Neural crest cell (in vitro differentiated cells): Measurements from ENCODE around the gene RSBN1L. TPM values are rescaled to one million over a fixed set of nuclear protein-coding genes. Genes with fewer than 3 reads are reported as not detected.

Experiments
- DNase-seq: peaks from one replicate; pipeline ENCODE4 v3.0.0; 2021; ENCODE audit warnings: low read depth, mixed read lengths, low spot score
- H3K27ac Mint-ChIP-seq: one replicate; pipeline ENCODE4 v1.8.0; 2021; ENCODE audit warnings: mild to moderate bottlenecking, mixed read lengths; ENCODE audit not compliant: unreplicated experiment
- H3K27me3 Mint-ChIP-seq: 2 replicates; pipeline ENCODE4 v1.8.0; 2021; ENCODE audit warnings: low read depth, mild to moderate bottlenecking, mixed read lengths
- H3K36me3 Mint-ChIP-seq: 2 replicates; pipeline ENCODE4 v1.8.0; 2021; ENCODE audit warnings: low read depth, mild to moderate bottlenecking, mixed read lengths
- H3K4me1 Mint-ChIP-seq: 2 replicates; pipeline ENCODE4 v1.8.0; 2021; ENCODE audit warnings: mixed read lengths
- H3K4me3 Mint-ChIP-seq: one replicate; pipeline ENCODE4 v1.8.0; 2021; ENCODE audit warnings: mild to moderate bottlenecking, mixed read lengths
- H3K9me3 Mint-ChIP-seq: 2 replicates; pipeline ENCODE4 v1.8.0; 2021; ENCODE audit warnings: mixed read lengths
- CTCF ChIP-seq: fragments of 200-600 bp; sonication (generic); conservative IDR thresholded peaks from 2 replicates; pipeline ENCODE4 v1.5.0; 2021; ENCODE audit warnings: antibody characterized with exemption, mild to moderate bottlenecking
- total RNA-seq: library from RNA; stranded (reverse); gene quantifications from 2 replicates; pipeline ENCODE4 v1.2.1, GENCODE V29; 2021

Gene RSBN1L
- total RNA-seq, 1 donor from 2014 or later, result 23.6 TPM

GRCh38 chr7:77811516-77812289 is 115.4 kb downstream of the RSBN1L start:
- Mint-ChIP-seq H3K36me3 (peaks cover 27% of the 10 kb centered on the region), H3K4me1 (peaks cover 3% of the 10 kb centered on the region), H3K27ac (no peak overlapping the region), H3K4me3 (no peak overlapping the region), H3K9me3 (peaks cover 20% of the 10 kb centered on the region), H3K27me3 (no peaks in the 10 kb centered on the region)
- no peak for DNase-seq
- no peak for TF ChIP-seq CTCF

- no peak overlapping the region for H3K27ac Mint-ChIP-seq
- peaks cover 19% of the 10 kb centered on the region for H3K9me3 Mint-ChIP-seq
- H3K4me3 Mint-ChIP-seq, result no peak overlapping the region
These were observed 116.0 kb downstream of the RSBN1L start for GRCh38 chr7:77812290-77812685.

GRCh38 chr7:77813180-77813579 is 116.9 kb downstream of the RSBN1L start:
- Mint-ChIP-seq H3K27me3 (no peaks in the 10 kb centered on the region), H3K4me1 (peaks cover 3% of the 10 kb centered on the region), H3K4me3 (no peak overlapping the region), H3K27ac (no peak overlapping the region), H3K9me3 (peaks cover 12% of the 10 kb centered on the region), H3K36me3 (peaks cover 28% of the 10 kb centered on the region)
- no peak for TF ChIP-seq CTCF
- no peak for DNase-seq

More at GRCh38 chr7:77812290-77812685, 116.0 kb downstream of the RSBN1L start:
- Mint-ChIP-seq H3K36me3 (peaks cover 29% of the 10 kb centered on the region), H3K27me3 (no peaks in the 10 kb centered on the region), H3K4me1 (peaks cover 3% of the 10 kb centered on the region)
- no peak for TF ChIP-seq CTCF
- DNase-seq, result no peak

GRCh38 chr7:77819021-77819420 is 122.8 kb downstream of the RSBN1L start:
- H3K36me3 Mint-ChIP-seq, result peaks cover 68% of the 10 kb centered on the region
- no peak overlapping the region for H3K4me3 Mint-ChIP-seq
- DNase-seq, result no peak
- H3K27ac Mint-ChIP-seq, result no peak overlapping the region
- no peaks in the 10 kb centered on the region for H3K27me3 Mint-ChIP-seq
- H3K9me3 Mint-ChIP-seq, result peaks cover 27% of the 10 kb centered on the region
- TF ChIP-seq CTCF, result no peak
- peaks cover 3% of the 10 kb centered on the region for H3K4me1 Mint-ChIP-seq

- Mint-ChIP-seq H3K27ac (no peak overlapping the region), H3K4me1 (no peaks in the 10 kb centered on the region), H3K9me3 (peaks cover 36% of the 10 kb centered on the region), H3K4me3 (no peak overlapping the region), H3K36me3 (peaks cover 75% of the 10 kb centered on the region), H3K27me3 (no peaks in the 10 kb centered on the region)
- TF ChIP-seq CTCF, result no peak
- DNase-seq, result no peak
These were observed 124.7 kb downstream of the RSBN1L start for GRCh38 chr7:77820967-77821366.
